HPDE6-E6E7 (cell line): ENCODE measurements around the gene NOXO1.
A peak's percentile ranks its signal among the peaks of the same experiment; 100 is the strongest.

ENCODE experiments used
- DNase-seq: peaks from one replicate; pipeline ENCODE4 v3.0.0; 2011; ENCODE audit warnings: missing footprints; ENCODE audit errors: extremely low spot score

Gene NOXO1

GRCh38 chr16:1997494-1998359, 16.5 kb upstream of the NOXO1 start:
- DNase-seq, result no peak

- DNase-seq, result peak; percentile 58
Observed at GRCh38 chr16:1993731-1994131, 12.5 kb upstream of the NOXO1 start.

GRCh38 chr16:1992704-1993317, 11.5 kb upstream of the NOXO1 start:
- DNase-seq, result no peak

GRCh38 chr16:1991948-1992703, 10.9 kb upstream of the NOXO1 start:
- peak; percentile 68 for DNase-seq

GRCh38 chr16:1991588-1991947, 10.3 kb upstream of the NOXO1 start:
- no peak for DNase-seq

- DNase-seq, result no peak
Observed at GRCh38 chr16:1991135-1991551, 9.9 kb upstream of the NOXO1 start.

GRCh38 chr16:1990351-1991134, 9.3 kb upstream of the NOXO1 start:
- no peak for DNase-seq

- DNase-seq, result no peak
Observed at GRCh38 chr16:1990101-1990350, 8.8 kb upstream of the NOXO1 start.

GRCh38 chr16:1989209-1990100, 8.2 kb upstream of the NOXO1 start, which contains the start of gene SYNGR3:
Gene SYNGR3 (plus strand): TSS chr16:1989970. CDS start chr16:1990103, 133 bp downstream.
- DNase-seq, result no peak

- DNase-seq, result no peak
Observed at GRCh38 chr16:1987198-1987597, 5.9 kb upstream of the NOXO1 start.

- no peak for DNase-seq
Observed at GRCh38 chr16:1985466-1986150, 4.3 kb upstream of the NOXO1 start.

- no peak for DNase-seq
Observed at GRCh38 chr16:1984347-1985225, 3.3 kb upstream of the NOXO1 start.

GRCh38 chr16:1983544-1984346, 2.5 kb upstream of the NOXO1 start, which contains the start of gene GFER:
Gene GFER (plus strand): TSS chr16:1984193. CDS start chr16:1984219, 26 bp downstream.
- peak; percentile 72 for DNase-seq

- no peak for DNase-seq
Observed at GRCh38 chr16:1982991-1983543, 1.8 kb upstream of the NOXO1 start.

GRCh38 chr16:1982013-1982433, 754 bp upstream of the NOXO1 start:
- no peak for DNase-seq

- DNase-seq, result no peak
Observed at GRCh38 chr16:1980770-1981087, 540 bp downstream of the NOXO1 start.

- no peak for DNase-seq
Observed at GRCh38 chr16:1980030-1980769, 1.1 kb downstream of the NOXO1 start.
